DMS79 treated with DMSO at 0.1 percent for 48 hours (cell line): ENCODE measurements around the gene MLLT3.

Experiments
- DNase-seq: peaks from one replicate; lab custom pipeline; 2025; lab: John Stamatoyannopoulos, UW

MLLT3 gene

GRCh38 chr9:20340511-20340861, 281.8 kb downstream of the MLLT3 start:
- no peak for DNase-seq

- DNase-seq, result no peak
Observed at GRCh38 chr9:20335668-20336332, 286.5 kb downstream of the MLLT3 start.

GRCh38 chr9:20333991-20334390, 288.3 kb downstream of the MLLT3 start:
- DNase-seq, result no peak

GRCh38 chr9:20331095-20331685, 291.1 kb downstream of the MLLT3 start:
- no peak for DNase-seq

GRCh38 chr9:20330688-20331087, 291.6 kb downstream of the MLLT3 start:
- no peak for DNase-seq

GRCh38 chr9:20326516-20326915, 295.8 kb downstream of the MLLT3 start:
- no peak for DNase-seq

- DNase-seq, result no peak
Observed at GRCh38 chr9:20325008-20325407, 297.3 kb downstream of the MLLT3 start.

GRCh38 chr9:20322212-20322611, 300.1 kb downstream of the MLLT3 start:
- DNase-seq, result no peak

GRCh38 chr9:20321423-20322082, 300.7 kb downstream of the MLLT3 start:
- DNase-seq, result no peak

- no peak for DNase-seq
Observed at GRCh38 chr9:20320921-20321320, 301.4 kb downstream of the MLLT3 start.

GRCh38 chr9:20319641-20320337, 302.5 kb downstream of the MLLT3 start:
- DNase-seq, result peak; percentile 42

- DNase-seq, result no peak
Observed at GRCh38 chr9:20319241-20319640, 303.1 kb downstream of the MLLT3 start.

- no peak for DNase-seq
Observed at GRCh38 chr9:20317701-20318100, 304.6 kb downstream of the MLLT3 start.

GRCh38 chr9:20316372-20316771, 305.9 kb downstream of the MLLT3 start:
- DNase-seq, result no peak

GRCh38 chr9:20315677-20316076, 306.6 kb downstream of the MLLT3 start:
- no peak for DNase-seq

GRCh38 chr9:20314981-20315380, 307.3 kb downstream of the MLLT3 start:
- DNase-seq, result no peak

GRCh38 chr9:20313415-20313814, 308.9 kb downstream of the MLLT3 start:
- DNase-seq, result no peak

- DNase-seq, result no peak
Observed at GRCh38 chr9:20312732-20313131, 309.6 kb downstream of the MLLT3 start.

- no peak for DNase-seq
Observed at GRCh38 chr9:20310024-20310423, 312.3 kb downstream of the MLLT3 start.

- DNase-seq, result no peak
Observed at GRCh38 chr9:20309124-20309523, 313.2 kb downstream of the MLLT3 start.

GRCh38 chr9:20307621-20308020, 314.7 kb downstream of the MLLT3 start:
- DNase-seq, result no peak

GRCh38 chr9:20305452-20305851, 316.8 kb downstream of the MLLT3 start:
- DNase-seq, result no peak

- no peak for DNase-seq
Observed at GRCh38 chr9:20303996-20304395, 318.3 kb downstream of the MLLT3 start.
